ENCODE results near the gene PIM3.

The PIM3 gene

DNA sequence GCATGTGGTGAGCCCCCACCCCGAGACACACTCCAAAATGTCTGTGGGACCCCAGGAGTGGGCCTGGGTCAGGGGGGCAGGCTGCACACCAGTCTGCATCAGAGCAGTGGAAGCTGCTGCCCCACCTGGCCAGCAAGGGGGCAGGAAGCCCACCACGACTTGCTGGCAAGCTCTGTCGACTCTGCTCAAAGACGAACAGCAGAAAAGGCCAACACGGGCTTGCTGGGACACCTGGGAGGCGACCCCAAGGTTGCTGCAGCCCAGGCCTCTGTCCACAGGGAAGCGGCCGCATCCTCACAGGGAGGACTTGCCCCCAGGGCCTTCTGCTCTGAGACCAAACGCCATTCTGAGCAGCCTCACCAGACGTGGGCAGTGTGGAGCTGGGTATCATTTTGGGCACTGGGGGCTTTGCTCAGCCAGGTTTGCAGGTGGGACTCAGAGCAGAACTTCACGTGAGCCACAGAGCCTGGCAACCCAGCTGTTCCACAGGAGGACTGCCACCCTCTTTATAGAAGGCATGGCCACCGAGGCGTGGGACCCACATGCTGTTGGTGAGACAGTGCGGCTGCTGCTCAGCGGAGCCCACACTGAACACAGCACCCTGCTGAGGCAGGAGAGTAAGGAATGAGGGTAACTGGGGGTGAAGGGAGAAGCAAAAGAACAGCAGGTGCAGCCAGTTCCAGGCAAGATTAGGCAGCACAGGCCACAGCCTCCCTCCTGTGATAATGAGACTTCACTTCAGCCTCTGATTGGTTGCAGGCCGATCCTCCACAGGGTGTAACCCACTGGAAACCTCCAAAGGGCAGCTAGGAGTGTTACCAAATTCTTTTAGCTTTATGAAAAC lies 41.0 kb downstream of the PIM3 start:
- DNase-seq (ENCODE audit: low read depth): no peak

DNA sequence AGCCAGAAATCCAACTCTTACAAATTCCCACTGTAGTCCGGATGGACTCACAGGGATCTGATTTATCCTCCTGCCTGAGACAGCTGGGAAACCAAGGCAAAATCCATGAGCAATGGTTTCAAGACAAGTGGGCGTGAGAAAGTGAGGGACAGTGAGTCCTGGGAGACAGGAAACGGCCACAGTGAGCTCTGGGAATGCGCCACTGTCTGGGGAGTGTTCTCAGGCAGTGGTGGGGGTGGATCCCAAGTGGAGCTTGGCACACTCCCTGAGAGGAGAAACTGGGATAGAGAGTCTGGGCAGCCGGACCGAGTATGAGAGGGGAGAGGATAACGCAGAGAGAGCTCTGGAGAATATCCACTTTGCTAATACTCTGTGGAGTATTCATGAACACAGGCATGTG lies 42.2 kb downstream of the PIM3 start:
- DNase-seq (ENCODE audit: low read depth): no peak

DNA sequence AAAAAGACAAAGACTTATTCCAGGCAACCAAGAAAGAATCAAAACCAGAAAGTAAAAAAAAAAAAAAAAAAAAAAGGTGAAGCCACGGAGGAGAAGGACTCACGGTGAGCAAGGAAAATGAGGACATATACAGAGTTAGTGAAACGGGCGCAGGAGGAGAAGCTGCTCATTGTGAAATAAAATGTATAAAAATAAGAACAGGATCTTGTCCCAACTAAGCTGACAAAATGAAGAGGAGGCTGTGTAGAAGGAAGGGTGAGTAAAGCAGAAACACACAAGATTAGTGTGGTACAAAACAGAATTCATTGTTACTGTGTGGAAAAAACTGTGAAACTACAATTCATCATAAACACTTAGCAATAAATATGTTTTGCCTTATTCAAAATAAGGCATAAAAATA lies 44.3 kb downstream of the PIM3 start:
- no peak for DNase-seq (ENCODE audit: low read depth)

DNA sequence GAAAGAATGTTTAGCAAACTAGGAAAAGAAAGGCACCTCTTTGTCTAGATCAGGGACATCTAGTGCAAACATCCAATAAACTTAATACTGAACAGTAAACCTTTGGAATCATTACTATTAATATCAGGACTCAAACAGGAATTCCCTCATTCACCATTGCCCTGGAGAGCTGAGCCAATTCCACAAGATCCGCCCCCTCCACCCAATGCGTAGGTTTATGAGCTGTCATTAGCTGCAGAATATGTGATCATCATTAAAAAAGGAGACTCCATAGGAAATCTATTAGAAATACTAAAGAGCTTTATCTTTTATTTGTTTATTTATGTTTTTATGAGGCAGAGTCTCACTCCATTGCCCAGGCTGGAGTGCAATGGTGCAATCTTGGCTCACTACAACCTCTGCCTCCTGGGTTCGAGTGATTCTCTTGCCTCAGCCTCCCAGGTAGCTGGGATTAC lies 46.5 kb downstream of the PIM3 start:
- no peak for DNase-seq (ENCODE audit: low read depth)

DNA sequence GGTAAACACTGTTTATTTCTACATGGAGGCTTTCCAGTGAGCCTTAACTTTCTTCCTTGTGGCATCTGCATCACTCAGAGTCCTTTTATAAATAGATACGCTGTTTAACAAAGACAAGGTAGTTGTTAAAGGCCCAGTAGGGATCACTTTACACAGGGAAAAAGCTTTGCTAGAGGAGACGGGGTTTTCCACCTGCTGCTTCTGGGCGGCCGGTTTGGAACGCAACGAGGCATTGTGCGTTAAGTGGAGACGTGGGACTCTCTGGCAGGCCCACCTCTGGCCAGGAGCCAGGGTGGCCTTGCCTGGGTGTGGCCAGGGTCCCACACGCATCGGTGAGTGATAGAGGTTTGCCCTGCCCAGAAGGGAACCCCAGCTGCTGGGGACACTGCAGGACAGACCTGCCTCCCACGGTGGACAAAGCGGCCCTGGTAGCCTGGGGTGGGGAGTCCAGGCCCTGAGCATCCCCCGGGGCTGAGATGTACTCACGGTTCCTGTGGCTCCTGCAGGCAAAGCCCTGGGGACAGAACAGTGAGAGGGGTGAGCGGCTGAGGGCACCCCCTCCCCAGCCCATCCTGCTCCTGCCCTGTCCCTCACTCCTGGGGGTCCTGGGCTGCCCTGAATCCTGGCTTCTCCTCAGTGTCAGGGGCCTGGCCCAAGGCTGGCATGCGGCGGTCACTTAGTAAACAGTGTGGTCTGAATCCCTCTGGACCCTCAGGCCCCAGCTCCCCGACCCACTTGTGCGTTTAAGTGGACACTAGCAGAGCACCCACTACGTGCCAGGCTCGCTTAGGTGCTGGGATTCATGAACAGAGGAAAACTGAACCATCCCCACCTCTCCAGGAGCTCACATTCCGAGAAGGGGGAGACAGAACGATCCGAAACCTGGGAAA lies 47.8 kb downstream of the PIM3 start:
- no peak for DNase-seq (ENCODE audit: low read depth)

DNA sequence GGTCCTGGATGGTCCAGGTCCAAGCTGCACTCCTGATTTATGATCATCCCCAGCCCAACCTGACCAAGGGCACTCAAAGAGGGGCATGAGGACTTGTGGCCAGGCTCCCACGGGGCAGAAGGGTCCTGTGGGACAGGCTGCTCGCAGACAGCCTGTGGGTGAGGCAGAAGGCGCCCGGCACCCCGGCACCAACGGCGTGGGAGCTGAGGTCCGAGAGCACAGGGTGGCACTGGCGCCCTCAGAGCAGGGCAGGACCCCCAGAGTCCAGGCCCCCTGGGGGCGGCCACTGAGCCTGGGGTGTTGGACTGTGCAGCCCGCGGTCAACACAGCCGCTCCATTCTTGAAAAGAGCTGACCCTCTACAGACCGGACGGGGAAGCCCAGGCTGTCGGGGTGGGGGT lies 48.7 kb downstream of the PIM3 start:
- DNase-seq (ENCODE audit: low read depth): no peak

DNA sequence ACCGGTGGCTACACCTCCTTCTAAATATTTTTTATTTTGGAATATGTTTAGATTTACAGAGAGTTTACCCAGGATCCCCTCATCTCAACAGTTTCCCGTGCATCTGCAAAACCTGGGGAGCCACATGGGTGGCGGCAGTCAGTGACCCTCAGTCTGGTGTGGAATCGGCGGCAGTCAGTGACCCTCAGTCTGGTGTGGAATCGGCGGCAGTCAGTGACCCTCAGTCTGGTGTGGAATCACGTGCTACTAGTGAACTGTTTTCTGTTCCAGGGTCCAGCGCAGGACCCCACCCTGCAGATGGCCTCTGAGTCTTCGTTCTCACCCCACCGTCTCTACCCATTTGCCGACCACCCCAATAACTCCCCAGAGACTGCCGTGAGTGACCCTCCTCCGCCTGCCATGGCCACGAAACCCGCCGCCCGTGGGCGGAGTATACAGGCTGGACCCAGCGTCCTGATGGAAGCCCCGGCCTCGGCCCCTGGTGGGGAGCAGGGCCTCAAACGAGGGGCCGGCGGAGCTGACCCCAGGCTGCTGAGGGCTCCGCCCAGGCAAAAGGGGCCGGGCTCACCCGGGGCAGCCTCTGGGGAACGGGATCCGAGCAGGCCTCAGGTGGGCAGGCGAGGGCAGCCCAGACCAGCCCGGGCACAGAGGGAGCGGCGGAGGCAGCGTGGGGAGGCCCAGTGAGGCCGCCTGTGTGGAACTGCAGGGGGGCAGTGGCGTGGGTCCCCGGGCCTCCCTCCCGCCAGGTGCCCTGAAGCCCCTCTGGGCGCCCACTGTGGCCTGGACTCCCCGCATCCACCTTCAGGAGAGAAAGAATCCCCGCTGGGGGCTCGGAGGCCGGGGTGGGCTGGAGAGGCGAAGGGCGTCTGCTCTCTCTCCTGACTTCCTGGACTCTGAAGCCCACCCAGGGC lies 49.4 kb downstream of the PIM3 start:
- DNase-seq (ENCODE audit: low read depth): no peak

DNA sequence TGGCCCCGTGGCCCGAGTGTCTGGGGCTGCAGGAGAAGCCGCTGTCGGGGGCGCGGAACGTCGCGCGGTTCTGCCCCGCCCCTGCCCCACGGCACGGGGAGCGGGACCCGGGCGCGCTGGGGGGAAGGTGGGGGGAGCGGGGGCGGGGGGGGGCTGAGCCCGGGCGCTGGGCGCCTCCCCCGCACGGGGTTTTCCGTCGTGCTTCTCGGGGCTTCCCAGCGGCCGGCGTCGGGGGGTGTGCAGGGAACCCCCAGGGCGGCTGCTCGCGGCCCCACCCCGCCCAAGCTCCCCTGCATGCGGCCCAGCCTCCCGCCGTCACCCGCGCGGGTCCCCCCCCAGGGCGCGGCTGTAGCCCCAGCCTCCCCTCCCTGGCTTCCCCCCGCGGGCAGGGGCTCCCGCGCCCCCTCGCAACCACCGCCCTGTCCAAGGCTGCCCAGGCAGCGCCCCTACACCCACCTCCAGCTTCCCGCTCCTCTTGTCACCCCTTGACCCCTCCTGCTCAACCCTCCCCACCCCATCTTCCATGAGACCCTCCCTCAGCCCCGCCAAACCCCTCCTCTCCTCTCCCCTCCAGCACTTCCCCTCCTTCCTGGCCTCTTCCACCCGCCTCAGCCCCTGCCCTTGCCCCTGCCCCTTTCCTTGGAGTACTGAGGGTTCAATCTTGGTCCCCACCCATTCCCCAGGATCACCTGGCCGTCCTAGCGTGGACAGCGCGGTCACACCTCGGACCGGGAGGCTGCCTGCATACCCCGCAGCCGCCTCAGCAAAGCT lies 50.3 kb downstream of the PIM3 start:
- peak; percentile 82 for DNase-seq (ENCODE audit: low read depth)

DNA sequence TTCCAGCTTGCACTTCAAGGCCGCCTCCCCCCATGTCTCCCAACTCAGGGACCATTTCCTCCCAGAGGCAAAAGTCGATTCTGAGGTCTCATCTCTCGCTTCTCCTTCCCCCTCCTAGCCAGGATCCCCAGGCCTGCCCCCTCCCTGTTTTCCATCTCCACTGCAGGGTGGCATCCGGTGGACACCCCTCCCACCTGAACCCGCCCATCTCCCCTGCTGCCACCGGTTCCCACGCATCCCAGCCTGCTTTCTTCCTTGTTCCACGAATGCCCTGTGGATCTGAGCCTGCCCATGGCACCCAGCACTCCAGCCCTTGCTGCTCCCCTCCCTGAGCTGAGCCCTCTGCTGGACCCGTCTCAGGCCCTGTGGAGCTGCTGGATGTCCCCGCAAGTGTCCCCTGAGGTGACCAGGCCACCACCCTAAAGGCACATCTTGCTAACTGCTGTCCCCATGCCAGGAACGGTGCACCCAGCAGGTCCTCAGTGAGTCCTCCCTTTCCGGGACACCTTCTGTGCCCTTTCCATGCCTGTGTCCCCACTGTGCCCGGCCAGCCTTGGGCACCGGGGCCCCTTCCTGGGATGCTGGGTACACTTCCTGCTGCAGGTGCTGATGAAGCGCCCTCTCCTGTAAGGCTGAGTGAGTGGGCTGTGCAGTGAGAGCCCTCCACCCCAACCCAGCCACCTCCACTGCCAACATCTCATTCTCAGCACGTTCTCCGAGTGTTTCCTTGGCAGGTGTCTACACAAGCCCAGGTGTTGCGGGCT lies 51.1 kb downstream of the PIM3 start:
- no peak for DNase-seq (ENCODE audit: low read depth)

DNA sequence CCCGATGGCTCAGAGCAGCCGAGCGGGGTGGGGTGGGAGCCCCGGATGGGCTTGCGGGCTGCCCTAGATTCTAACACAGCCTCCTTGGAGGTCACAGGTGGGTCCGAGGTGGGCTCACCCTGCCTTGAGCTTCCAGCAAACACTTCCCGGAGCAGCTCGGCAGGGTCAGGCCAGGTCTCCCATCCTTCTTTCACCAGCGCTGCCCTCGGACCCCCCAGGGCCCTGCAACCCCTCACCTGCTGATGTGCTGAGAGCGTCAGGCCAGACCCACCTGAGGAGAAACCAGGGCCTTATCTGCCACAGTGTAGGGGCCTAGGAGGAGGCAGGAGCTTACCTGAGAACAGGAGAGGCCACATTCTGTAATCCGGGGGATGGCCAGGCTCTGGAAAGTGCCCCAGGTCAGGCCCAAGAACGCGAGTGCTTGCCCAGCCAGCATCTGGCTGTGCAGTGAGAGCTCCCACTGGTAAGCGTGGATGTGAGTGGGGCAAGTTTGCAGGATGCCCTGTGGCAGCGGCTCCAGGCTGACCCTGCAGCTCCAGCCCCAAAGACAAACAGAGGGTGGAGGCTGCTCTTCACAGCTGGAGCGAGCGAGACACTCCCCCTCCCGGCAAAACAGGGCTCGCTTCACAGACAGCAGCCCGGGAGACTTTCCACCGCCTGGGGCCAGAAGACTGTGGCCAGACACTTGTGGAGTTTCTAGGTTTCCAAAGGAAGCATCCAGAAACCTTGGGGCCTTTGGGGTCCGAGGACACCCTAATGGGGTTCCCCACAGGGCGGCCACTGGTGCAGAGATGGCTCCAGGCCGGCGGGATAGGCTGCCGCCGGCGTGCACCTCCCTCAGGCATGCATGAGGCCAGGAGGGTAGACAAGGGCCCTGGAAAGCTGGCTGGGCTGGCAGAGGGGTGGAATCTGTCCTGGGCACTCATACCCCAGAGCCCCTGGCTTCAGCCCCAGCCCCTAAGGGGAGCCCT lies 51.9 kb downstream of the PIM3 start, which contains the start of gene IL17REL:
IL17REL (minus strand) TSS at position 555 of the 971 bp plus-strand sequence; CDS start at position 436, 119 bp downstream.
- DNase-seq (ENCODE audit: low read depth): no peak
